SK-N-SH (cell line): Measurements from ENCODE around the gene FXYD7. TPM values are rescaled to one million over a fixed set of nuclear protein-coding genes. Genes with fewer than 3 reads are reported as not detected.

ENCODE experiments used
- CTCF ChIA-PET: fragments of 300-600, 350-600 bp; formaldehyde crosslinking; extraction: SDS; loops from one replicate; lab custom pipeline; 2021; lab: Yijun Ruan, JAX
- POLR2A ChIA-PET: fragments of 350-600 bp; sonication (Branson Sonifier 250); formaldehyde crosslinking; extraction: SDS; loops from one replicate; lab custom pipeline; 2020; ENCODE audit warnings: antibody characterized with exemption, inconsistent platforms; lab: Yijun Ruan, JAX
- DNase-seq: peaks from one replicate; pipeline ENCODE4 v3.0.0; 2012
- H2AFZ ChIP-seq: fragments of 200-600 bp; sonication (generic); 2 replicates; pipeline ENCODE4 v1.8.1; 2016; ENCODE audit warnings: antibody characterized with exemption, mild to moderate bottlenecking, low read depth
- H3F3A ChIP-seq: fragments of 200-600 bp; sonication (generic); replicated peaks from 2 replicates; pipeline ENCODE3; 2016; ENCODE audit warnings: antibody characterized with exemption, mild to moderate bottlenecking; ENCODE audit not compliant: insufficient read depth
- H3K27ac ChIP-seq, 2 experiments: fragments of 200-500 bp in 1 of 2; fragments of 200-600 bp in 1 of 2; sonication (Bioruptor generic) in 1 of 2; sonication (generic), shearing (Covaris generic) in 1 of 2; 2 replicates each; pipeline versions ENCODE4 v1.5.1 to v1.6.1; 2014 to 2016; ENCODE audit warnings: low read depth in 2 of 2, inconsistent platforms in 1 of 2, low read length in 1 of 2, mild to moderate bottlenecking in 1 of 2, mixed read lengths in 1 of 2
- H3K27me3 ChIP-seq: fragments of 200-600 bp; sonication (generic), shearing (Covaris generic); 2 replicates; pipeline ENCODE4 v1.6.1; 2016; ENCODE audit warnings: mixed run types; ENCODE audit not compliant: insufficient read depth
- H3K36me3 ChIP-seq, 2 experiments: fragments of 200-500 bp in 1 of 2; fragments of 200-600 bp in 1 of 2; sonication (Bioruptor generic) in 1 of 2; sonication (generic) in 1 of 2; replicated peaks in 1 of 2; 2 replicates each; pipeline versions ENCODE3 to v1.5.1; 2014 to 2016; ENCODE audit warnings: low read length in 1 of 2, mild to moderate bottlenecking in 1 of 2; ENCODE audit not compliant: insufficient read depth in 2 of 2, control insufficient read depth in 1 of 2
- H3K4me1 ChIP-seq, 2 experiments: fragments of 200-500 bp in 1 of 2; fragments of 200-600 bp in 1 of 2; sonication (Bioruptor generic) in 1 of 2; sonication (generic), shearing (Covaris generic) in 1 of 2; 2 replicates each; pipeline versions ENCODE4 v1.5.1 to v1.6.1; 2014 to 2016; ENCODE audit warnings: low read depth in 1 of 2, low read length in 1 of 2, mixed run types in 1 of 2; ENCODE audit not compliant: insufficient read depth in 2 of 2, control insufficient read depth in 1 of 2
- H3K4me2 ChIP-seq: fragments of 200-600 bp; sonication (generic), shearing (Covaris generic); 2 replicates; pipeline ENCODE4 v1.6.1; 2017; ENCODE audit warnings: mixed run types
- H3K4me3 ChIP-seq, 2 experiments: fragments of 200-500 bp in 1 of 2; fragments of 200-600 bp in 1 of 2; sonication (Bioruptor generic) in 1 of 2; sonication (generic), shearing (Covaris generic) in 1 of 2; 2 replicates each; pipeline versions ENCODE4 v1.5.1 to v1.8.1; 2014 to 2016; ENCODE audit warnings: low read depth in 2 of 2, inconsistent platforms in 1 of 2, low read length in 1 of 2, mild to moderate bottlenecking in 1 of 2, mixed read lengths in 1 of 2, moderate library complexity in 1 of 2
- H3K79me2 ChIP-seq: fragments of 200-600 bp; sonication (generic); 2 replicates; pipeline ENCODE4 v1.8.1; 2017; ENCODE audit warnings: mild to moderate bottlenecking; ENCODE audit not compliant: insufficient read depth
- H3K9ac ChIP-seq: fragments of 200-600 bp; sonication (generic); 2 replicates; pipeline ENCODE4 v1.6.1; 2017; ENCODE audit warnings: mixed run types
- H3K9me2 ChIP-seq: fragments of 200-600 bp; sonication (generic); 2 replicates; pipeline ENCODE4 v1.6.1; 2017; ENCODE audit warnings: mixed run types
- H3K9me3 ChIP-seq: fragments of 200-600 bp; sonication (generic); 2 replicates; pipeline ENCODE4 v1.6.1; 2017; ENCODE audit warnings: mixed run types, mild to moderate bottlenecking, moderate library complexity
- H4K20me1 ChIP-seq: fragments of 200-600 bp; sonication (generic); 2 replicates; pipeline ENCODE4 v1.6.1; 2017; ENCODE audit warnings: mild to moderate bottlenecking, mixed run types; ENCODE audit not compliant: insufficient read depth
- CHD2 ChIP-seq: fragments of 150-350 bp; IDR thresholded peaks from 2 replicates; pipeline ENCODE4 v1.6.1; 2018; ENCODE audit warnings: low read length; ENCODE audit not compliant: partially characterized antibody
- MAX ChIP-seq: IDR thresholded peaks from 2 replicates; pipeline ENCODE4 v1.4.0; 2012; ENCODE audit warnings: low read depth
- NFIC ChIP-seq: IDR thresholded peaks from 2 replicates; pipeline ENCODE4 v1.4.0; 2012; ENCODE audit warnings: borderline replicate concordance
- NRF1 ChIP-seq: IDR thresholded peaks from 2 replicates; pipeline ENCODE4 v1.6.1; 2012; ENCODE audit warnings: low read depth, mild to moderate bottlenecking, low read length
- POLR2AphosphoS5 ChIP-seq: IDR thresholded peaks from 2 replicates; pipeline ENCODE4 v1.6.1; 2012; ENCODE audit warnings: low read depth, low read length
- REST ChIP-seq: IDR thresholded peaks from 2 replicates; pipeline ENCODE4 v1.6.1; 2012; ENCODE audit warnings: mild to moderate bottlenecking, low read depth, low read length, moderate library complexity
- TEAD4 ChIP-seq: IDR thresholded peaks from 2 replicates; pipeline ENCODE4 v1.4.0; 2012; ENCODE audit warnings: mild to moderate bottlenecking, borderline replicate concordance; ENCODE audit not compliant: insufficient read depth
- YY1 ChIP-seq: IDR thresholded peaks from 2 replicates; pipeline ENCODE4 v1.4.0; 2012; ENCODE audit warnings: low read depth, mild to moderate bottlenecking
- WGBS: methylation state at CpG from one replicate; pipeline ENCODE4 v1.1.6; 2017; ENCODE audit warnings: low lambda C conversion rate; 5-methylcytosine and 5-hydroxymethylcytosine counted together
- polyA plus RNA-seq, 3 experiments: library from polyadenylated mRNA; depleted of rRNA; stranded (reverse); fragments of >200 nt; gene quantifications; 2 replicates each; pipeline ENCODE4 v1.2.3, GENCODE V29; 2012
- TF ChIP-seq, protein P1 (sequence below): IDR thresholded peaks from 2 replicates; pipeline ENCODE4 v1.4.0; 2012; ENCODE audit warnings: low read depth, borderline replicate concordance

FXYD7 gene
- polyA plus RNA-seq, 1 of the 3 experiments (the other 2 are of a cell fraction): 0.44 TPM

DNA sequence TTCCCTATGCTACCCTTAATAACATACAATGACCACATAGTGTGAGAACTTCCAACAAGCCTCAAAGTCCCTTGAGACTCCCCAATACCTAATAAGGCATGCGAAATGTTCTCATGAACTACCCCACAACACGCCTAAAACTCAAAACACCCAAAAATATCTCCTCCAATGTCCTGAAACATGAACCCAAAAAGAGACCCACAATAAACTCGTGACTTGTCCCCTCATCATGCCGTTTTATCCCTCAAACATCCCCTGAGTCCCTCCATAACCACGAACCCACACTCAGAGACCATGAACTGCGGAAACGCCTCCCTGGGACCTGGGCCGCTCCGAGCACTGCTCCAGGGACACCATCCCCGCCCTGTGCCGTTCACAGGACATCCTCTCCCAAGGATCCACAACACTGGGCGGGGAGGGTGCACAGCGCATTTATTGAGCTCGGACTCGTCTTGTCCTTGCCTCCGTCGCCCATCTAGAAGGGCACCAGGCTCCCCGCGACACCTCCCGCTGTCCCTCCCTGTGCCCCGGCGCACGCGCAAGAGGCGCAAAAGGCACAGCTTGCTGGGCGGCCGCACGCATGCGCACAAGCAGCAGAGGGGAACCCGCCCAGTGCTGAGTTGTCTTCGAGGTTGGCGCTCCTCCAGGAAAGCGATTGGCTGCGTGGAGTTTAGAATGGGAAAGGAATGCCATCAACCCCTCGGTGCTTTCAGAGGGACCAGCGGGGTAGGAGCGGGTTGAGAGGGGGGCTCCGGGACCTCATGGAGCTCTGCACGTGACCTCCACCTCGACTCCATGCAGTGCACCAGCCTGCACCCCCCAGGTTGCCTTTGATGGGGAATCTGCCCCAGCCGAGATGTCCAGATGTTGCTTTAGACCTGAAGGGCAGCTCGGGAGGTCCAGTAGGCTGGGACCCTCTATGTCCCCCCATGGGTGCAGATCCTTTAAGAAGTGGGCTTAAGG lies 18.7 kb upstream of the FXYD7 start:
- H3K9ac ChIP-seq: peak overlapping the region; percentile 61; the same call in 1 of the 2 replicates
- H4K20me1 ChIP-seq: no peaks in the 10 kb centered on the region
- TF ChIP-seq YY1 (no peak), NFIC (peak; percentile 39; the same call in 1 of the 2 replicates), MAX (peak; percentile 67), TEAD4 (no peak), NRF1 (peak; percentile 98), CHD2 (peak; percentile 46), REST (0 out of 2 replicates have a peak, but pooled peaks have one; percentile 12), POLR2AphosphoS5 (peak; percentile 77)
- TF ChIP-seq, protein P1, sequence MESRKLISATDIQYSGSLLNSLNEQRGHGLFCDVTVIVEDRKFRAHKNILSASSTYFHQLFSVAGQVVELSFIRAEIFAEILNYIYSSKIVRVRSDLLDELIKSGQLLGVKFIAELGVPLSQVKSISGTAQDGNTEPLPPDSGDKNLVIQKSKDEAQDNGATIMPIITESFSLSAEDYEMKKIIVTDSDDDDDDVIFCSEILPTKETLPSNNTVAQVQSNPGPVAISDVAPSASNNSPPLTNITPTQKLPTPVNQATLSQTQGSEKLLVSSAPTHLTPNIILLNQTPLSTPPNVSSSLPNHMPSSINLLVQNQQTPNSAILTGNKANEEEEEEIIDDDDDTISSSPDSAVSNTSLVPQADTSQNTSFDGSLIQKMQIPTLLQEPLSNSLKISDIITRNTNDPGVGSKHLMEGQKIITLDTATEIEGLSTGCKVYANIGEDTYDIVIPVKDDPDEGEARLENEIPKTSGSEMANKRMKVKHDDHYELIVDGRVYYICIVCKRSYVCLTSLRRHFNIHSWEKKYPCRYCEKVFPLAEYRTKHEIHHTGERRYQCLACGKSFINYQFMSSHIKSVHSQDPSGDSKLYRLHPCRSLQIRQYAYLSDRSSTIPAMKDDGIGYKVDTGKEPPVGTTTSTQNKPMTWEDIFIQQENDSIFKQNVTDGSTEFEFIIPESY: no peak
- ChIA-PET CTCF (interaction anchor here (1.0 to 7.5 kb wide), 9 partner anchors 8 to 145 kb away, joined by 3 to 60 read pairs (median 9); partner anchors contain the start of genes FXYD1, FXYD3, FXYD7 and LGI4), POLR2A (no interaction called here)
- H3K36me3 ChIP-seq: no peaks in the 10 kb centered on the region
- H3K4me3 ChIP-seq: peak overlapping the region; percentile 57 to 65
- DNase-seq: peak; percentile 98
- no peaks in the 10 kb centered on the region for H3F3A ChIP-seq
- no peaks in the 10 kb centered on the region for H3K9me2 ChIP-seq
- H3K9me3 ChIP-seq: no peaks in the 10 kb centered on the region
- peaks cover 0 to 8% of the 10 kb centered on the region in 2 experiments; a peak in 1 of 4 replicates for H3K4me1 ChIP-seq
- peak overlapping the region; percentile 96 for H2AFZ ChIP-seq
- peak overlapping the region; percentile 89 for H3K4me2 ChIP-seq
- H3K27me3 ChIP-seq: no peaks in the 10 kb centered on the region; the same call in 1 of the 2 replicates
- H3K79me2 ChIP-seq: no peaks in the 10 kb centered on the region
- peak overlapping the region in 1 of 2 experiments; percentile 71; a peak in 1 of 4 replicates for H3K27ac ChIP-seq
- 33% methylated on average over 18 of the region's 42 CpGs for WGBS
